ENCODE data around the gene RAI1.
"Not testable (repeated sequence)": the region's sequence is repeated elsewhere in the genome, so short reads cannot be mapped to it uniquely, and the experiment has no call there.

Gene RAI1, protein sequence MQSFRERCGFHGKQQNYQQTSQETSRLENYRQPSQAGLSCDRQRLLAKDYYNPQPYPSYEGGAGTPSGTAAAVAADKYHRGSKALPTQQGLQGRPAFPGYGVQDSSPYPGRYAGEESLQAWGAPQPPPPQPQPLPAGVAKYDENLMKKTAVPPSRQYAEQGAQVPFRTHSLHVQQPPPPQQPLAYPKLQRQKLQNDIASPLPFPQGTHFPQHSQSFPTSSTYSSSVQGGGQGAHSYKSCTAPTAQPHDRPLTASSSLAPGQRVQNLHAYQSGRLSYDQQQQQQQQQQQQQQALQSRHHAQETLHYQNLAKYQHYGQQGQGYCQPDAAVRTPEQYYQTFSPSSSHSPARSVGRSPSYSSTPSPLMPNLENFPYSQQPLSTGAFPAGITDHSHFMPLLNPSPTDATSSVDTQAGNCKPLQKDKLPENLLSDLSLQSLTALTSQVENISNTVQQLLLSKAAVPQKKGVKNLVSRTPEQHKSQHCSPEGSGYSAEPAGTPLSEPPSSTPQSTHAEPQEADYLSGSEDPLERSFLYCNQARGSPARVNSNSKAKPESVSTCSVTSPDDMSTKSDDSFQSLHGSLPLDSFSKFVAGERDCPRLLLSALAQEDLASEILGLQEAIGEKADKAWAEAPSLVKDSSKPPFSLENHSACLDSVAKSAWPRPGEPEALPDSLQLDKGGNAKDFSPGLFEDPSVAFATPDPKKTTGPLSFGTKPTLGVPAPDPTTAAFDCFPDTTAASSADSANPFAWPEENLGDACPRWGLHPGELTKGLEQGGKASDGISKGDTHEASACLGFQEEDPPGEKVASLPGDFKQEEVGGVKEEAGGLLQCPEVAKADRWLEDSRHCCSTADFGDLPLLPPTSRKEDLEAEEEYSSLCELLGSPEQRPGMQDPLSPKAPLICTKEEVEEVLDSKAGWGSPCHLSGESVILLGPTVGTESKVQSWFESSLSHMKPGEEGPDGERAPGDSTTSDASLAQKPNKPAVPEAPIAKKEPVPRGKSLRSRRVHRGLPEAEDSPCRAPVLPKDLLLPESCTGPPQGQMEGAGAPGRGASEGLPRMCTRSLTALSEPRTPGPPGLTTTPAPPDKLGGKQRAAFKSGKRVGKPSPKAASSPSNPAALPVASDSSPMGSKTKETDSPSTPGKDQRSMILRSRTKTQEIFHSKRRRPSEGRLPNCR (N-terminal part only)
- total RNA-seq: 33.6 to 37.3 reads per million in 2 donors

DNA sequence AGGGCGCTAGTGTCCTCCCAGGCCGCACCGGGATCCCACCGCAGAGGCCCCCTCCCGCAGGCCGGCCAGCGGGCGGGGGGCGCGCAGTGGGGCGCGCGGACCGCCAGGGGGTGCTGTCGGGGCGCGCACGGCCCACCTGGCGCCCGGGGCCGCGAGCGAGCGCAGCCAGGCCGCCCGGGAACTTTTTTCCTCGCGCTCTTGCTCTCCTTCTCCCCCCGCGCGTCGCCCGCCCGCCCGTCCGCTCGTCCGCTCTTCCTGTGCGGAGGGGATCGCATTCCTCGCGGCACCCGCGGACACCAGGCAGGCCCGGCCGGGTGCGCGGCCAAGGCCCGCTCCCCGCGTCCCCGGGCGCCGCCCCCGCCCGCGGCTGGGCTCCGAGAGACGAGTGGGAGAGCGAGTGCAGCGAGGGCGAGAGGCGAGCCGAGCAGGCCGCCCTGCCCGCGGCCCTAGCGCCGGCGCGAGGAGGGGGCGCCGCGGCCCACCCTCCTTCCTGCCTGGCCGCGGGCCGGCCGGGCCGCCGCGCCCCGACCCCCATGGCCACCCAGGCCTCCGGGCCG lies at the start of gene RAI1:
RAI1 (plus strand) TSS at position 272 of the 557 bp plus-strand sequence. CDS start 111,491 bp downstream, outside the sequence.
- DNase-seq: peak; percentile 63

DNA sequence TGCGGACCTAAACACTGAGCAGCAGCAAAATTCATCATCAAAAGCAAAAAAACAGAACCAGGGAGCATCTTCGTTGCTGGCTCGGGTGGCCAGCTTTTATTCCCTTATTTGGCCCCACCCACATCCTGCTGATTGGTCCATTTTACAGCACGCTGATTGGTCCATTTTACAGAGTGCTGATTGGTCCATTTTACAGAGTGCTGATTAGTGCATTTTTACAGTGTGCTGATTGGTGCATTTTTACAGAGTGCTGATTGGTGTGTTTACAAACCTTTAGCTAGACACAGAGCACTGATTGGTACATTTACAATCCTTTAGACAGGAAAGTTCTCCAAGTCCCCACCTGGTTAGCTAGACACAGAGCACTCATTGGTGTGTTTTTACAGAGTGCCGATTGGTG lies 48.6 kb upstream of the RAI1 start:
- not testable (repeated sequence) for DNase-seq

DNA sequence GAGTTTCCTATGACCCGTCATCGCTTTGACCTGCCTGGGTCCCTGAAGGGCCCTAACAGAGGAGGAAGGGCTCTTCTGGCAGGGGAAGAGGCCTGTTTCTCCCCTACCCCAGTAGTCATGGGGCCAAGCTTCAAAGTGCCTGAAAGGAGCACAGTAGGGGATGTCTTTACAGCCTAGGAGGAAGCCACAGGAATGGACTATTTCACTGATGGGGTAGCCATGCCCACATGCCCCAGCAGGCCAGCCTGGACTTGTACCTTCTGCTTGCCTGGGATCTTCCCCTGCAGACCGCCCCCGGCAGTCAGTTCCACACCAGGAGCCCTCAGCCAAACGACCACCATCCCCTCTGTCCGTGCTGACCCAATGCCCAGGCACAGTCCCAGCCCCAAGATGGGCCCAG lies 47.9 kb upstream of the RAI1 start:
- DNase-seq: no peak

DNA sequence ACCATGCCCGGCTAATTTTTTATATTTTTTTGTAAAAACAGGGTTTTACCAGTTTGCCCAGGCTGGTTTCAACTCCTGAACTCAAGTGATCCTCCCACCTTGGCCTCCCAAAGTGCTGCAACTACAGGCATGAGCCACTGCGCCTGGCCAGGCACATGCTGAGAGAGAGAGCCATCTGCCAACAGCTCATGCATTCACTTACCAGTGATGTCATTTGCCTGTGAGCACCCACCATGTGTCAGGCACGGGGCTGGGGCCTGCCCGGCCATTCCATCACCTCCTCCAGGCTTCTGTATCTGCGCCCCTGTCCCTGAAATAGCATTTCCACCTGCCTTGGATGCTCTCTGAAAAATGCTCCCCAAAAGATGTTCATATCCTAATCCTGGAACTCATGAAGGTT lies 46.1 kb upstream of the RAI1 start:
- DNase-seq: no peak

DNA sequence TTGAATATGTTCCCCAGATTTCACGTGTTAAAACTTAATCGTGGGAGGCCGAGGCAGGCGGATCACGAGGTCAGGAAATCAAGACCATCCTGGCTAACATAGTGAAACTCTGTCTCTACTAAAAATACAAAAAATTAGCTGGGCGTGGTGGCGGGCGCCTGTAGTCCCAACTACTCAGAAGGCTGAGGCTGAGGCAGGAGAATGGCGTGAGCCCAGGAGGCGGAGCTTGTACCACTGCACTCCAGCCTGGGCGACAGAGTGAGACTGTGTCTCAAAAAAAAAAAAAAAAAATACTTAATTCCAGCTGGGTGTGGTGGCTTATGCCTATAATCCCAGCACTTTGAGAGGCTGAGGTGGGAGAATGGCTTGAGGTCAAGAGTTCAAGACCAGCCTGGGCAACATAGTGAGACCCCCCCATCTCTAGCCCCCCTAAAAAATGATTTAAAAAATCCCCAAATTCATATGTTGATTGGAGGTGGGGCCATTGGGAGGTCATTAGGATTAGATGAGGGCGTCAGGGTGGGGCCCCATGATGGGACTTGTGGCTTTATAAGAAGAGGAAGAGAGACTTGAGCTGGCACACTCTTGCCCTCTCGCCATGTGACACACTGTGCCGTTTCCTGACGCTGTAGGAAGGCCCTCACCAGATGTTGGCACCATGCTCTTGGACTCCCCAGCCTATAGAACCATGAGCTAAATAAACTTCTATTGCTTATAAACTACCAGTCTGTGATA lies 45.6 kb upstream of the RAI1 start:
- not testable (repeated sequence) for DNase-seq

DNA sequence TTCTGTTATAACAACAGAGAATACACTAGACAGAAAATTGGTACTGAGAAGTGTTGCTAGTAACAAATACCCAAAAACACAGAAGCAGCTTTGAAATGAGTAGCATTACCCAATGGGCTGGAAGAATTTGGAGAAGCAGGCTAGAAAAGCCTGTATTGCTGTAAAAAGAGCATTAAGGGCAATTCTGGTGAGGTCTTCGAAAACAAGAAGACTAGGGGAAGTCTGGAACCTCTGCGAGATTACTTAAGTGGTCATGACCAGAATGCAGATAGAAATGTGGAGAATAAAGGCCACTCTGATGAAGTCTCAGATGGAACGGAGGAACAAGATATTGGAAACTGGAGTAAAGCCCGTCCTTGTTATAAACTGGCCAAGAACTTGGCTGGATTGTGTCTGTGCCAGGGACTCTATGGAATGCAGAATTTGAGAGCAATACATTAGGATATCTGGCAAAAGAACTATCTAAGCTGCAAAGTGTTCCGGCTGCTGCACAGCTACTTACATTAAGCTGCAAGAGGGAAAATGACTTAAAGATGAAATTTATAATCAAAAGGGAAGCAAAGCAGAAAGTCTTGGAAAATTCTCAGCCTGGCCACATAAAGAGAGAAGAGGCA lies 44.9 kb upstream of the RAI1 start:
- DNase-seq: no peak

DNA sequence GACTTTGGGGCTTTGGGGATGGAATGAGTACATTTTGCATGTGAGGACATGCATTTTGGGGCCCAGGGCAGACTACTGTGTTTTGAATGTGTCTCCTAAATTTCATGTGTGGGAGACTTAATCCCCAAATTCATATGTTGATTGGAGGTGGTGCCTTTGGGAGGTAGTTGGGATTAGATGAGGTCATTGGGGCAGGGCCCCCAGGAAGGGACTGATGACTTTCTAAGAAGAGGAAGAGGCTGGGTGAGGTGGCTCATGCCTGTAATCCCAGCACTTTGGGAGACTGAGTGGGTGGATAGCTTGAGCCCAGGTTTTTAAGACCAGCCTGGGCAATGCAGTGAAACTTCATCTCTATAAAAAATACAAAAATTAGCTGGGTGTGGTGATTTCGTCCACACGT lies 42.8 kb upstream of the RAI1 start:
- DNase-seq: no peak

DNA sequence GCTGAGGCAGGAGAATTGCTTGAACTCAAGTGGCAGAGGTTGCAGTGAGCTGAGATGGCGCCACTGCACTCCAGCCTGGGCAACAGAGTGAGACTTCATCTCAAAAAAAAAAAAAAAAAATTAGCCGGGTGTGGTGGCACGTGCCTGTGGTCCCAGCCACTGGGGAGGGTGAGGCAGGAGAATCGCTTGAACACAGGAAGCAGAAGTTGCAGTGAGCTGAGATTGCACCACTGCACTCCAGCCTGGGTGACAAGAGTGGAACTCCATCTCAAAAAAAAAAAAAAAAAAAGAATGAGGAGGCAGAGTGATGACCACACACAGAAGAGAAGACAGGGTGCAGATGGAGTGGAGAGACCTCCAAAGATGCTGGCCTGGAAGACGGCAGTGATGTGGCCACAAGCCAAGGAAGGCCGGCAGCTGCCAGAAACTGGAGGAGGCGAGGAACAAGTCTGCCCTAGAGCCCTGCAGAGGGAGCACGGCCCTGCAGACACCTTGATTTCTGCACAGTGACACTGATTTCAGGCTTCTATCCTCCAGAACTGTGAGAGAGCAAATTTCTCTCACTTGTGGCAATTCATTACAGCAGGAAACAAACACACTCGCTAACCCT lies 41.5 kb upstream of the RAI1 start:
- not testable (repeated sequence) for DNase-seq

DNA sequence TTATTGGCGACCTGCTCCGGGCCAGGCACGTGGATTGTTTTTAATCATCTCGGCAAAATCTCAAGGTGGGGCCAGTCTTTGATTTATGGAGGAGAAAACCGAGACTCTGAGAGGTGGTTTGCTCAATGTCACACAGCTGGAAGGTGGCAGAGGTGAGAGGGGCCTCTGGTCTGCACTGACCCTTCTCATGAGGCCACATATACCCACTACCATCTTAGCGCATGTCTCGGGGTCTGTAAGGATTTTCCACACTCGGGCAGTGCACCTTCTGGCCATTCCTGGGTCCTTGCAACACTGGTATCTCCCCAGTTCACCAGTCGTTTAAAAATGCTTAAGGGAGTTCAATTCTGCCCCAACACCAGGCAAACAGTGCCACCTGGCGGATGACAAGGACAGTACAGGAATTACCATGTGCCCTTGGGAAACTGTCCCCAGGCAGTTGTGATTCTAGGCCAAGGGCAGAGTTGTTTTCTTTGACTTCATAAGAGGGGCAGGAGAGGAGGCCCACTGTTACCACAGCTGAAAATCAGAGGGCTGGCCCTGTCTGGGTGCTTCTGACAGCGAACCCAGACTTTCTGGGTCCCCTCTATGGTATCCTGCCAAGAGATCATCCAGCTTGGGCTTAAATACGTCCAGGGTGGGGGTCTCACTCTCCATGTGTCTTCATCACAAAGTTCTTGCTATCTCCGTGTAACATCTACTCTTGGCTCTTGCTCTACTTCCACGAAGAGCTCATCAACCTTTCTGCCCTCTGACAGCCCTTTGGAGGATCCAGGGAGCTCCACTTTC lies 39.4 kb upstream of the RAI1 start:
- no peak for DNase-seq

DNA sequence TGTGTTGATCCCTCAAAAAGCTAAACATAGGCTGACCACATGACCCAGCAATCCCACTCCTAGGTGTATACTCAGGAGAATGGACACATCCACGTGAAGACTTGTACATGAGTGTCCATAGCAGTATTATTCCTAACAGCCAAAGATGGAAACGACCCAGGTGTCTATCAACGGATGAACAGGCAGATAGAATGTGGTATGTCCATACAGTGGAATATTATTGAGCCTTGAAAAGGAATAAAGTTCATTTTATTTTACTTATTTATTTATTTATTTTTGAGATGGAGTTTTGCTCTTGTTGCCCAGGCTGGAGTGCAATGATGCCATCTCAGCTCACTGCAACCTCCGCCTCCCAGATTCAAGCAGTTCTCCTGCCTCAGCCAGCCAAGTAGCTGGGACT lies 36.1 kb upstream of the RAI1 start:
- not testable (repeated sequence) for DNase-seq

DNA sequence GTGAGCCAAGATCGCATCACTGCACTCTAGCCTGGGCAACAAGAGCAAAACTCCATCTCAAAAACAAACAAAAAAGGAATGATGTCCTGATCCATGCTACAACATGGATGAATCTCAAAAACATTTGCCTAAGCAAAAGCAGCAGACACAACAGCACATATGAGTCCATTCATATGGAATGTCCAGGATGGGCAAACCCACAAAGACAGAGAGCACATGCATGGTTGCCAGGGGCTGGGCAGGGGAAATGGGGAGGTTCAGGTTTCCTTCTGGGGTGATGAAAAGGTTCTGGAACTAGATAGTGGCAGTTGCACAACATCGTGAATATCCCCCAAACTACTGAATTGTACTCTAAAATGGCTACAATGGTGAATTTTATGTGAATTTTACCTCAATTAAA lies 35.3 kb upstream of the RAI1 start:
- DNase-seq: no peak

DNA sequence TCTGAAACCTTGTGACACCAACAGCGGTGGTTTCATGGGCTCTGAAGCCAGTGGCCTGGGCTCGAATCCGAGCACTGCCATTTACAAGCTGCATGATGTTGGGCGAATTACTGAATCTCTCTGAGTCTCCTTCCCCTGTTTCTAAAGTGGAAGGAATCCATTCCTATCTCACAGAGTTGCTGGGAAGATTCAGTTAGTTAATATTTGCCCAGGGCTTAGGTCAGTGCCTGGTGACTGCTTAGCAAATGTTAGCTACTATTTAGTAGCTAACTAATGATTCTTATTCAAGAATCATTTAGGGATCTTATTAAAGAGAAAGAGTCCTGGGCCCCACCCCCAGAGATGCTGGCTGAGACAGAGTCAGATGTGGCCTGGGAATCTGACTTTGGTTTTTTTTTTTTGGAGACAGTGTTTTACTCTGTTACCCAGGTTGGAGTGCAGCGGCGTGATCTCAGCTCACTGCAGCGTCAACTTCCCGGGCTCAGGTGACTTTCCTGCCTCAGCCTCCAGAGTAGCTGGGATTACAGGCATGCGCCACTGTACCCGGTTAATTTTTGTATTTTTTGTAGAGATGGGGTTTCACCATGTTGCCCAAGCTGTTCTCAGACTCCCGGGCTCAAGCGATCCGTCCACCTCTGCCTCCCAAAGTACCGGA lies 33.6 kb upstream of the RAI1 start:
- DNase-seq: no peak

DNA sequence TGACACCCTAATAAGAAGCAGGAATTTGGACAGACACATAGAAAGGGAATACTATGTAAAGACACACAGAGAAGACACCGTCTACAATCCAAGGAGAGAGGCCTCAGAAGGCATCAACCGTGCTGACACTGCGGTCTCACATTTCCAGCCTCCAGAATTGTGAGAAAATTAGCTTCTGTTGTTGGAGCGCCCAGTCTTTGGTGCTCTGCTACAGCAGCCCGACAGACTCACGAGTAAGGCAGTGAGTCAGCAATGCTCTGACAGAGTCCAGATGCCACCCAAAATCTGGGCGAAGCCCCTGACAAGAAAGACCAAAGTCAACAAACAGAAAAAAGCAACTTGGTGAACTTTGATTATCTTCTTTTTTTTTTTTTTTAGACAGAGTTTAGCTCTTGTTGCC lies 32.5 kb upstream of the RAI1 start:
- no peak for DNase-seq

DNA sequence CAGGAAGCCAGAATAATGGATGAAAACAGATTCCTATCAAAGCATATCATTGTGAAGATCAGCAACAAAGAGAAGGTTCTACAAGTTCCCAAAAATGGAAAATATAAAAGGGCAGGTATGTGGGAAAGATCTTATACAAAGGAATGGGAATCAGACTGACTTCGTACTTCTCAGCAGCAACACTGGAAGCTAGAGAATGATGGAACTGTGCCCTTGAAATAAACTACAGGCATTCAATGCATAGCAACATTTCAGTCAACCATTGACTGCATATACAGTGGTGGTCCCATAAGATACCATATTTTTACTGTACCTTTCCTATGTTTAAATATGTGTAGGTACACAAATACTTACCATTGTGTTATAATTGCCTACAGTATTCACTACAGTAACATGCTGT lies 30.3 kb upstream of the RAI1 start:
- no peak for DNase-seq

DNA sequence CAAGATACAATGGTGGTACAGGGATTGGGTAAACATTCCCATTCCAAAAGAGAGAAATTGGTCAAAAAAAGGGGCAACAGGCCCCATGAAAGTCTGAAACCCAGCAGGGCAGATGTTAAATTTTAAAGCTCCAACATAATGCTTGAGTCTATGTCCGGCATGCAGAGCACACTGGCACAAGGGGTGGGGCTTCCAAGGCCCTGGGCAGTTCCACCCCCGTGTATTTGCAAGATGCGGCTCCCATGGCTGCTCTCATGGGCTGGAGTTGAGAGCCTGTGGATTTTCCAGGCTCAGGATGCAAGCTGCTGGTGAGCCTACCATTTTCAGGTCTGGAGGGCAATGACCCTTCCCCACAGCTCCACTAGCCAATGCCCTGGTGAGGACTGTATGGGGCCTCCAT lies 27.9 kb upstream of the RAI1 start:
- no peak for DNase-seq

DNA sequence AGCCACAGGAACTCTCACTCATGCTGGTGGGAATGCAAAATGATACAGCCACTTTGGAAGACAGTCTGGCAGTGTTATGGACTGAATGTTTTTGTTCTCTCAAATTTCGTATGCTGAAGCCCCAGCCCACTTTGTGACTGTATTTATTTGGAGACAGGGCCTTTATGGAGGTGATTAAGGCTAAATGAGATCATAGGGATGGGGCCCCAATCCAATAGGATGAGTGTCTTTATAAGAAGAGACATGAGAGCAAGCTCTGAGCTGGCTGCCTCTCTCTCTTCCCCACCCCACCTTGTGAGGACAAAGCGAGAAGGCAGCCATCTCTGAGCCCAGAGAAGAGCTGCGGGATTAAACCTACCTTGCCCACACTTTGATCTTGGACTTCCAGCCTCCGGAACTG lies 21.9 kb upstream of the RAI1 start:
- DNase-seq: no peak

DNA sequence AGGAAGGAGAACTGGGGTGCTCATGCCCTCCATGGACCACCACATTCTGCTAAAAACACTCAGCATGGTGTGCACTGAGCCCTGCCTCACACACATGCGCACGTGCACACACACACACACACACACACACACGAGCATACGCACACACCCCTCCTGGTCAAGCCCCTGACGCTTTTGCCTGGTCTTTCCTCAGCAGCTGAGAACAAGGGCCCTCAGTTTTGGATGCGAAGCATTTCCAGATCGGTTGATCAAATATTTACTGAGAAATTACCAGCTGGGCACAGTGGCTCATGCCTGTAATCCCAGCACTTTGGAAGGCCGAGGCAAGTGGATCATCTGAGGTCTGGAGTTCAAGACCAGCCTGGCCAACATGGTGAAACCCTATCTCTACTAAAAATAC lies 20.1 kb upstream of the RAI1 start:
- no peak for DNase-seq

DNA sequence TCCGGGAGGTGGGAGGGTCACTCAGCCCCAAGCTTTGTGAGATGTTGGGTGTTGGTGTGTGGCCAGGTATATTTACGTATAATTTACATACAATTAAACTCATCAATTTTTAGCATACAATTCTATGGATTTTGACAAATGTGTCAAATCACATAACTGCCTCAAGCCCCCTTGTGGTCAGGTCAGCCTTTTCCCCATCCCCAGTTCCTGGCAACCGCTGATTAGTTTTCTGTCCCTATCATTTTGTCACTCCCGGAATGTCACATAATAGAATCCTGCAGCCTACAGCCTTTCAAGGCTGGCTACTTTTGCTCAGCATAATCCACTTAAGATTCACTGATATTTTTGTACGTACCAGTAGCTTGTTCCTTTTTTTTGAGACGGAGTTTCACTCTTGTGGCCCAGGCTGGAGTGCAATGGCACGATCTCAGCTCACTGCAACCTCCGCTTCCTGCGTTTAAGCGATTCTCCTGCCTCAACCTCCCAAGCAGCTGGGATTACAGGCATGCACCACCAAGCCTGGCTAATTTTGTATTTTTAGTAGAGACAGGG lies 19.3 kb upstream of the RAI1 start:
- DNase-seq: no peak
